Activated CD8-positive, alpha-beta T cell treated with anti-CD3 and anti-CD28 coated beads, Interleukin-2, amount 10 ng/mL, durations not matched to agents 7 days and 5 days (primary cell): Measurements from ENCODE around the gene CNOT11. TPM values are rescaled to one million over a fixed set of nuclear protein-coding genes. Genes with fewer than 3 reads are reported as not detected.

ENCODE experiments used
- ATAC-seq: fragments of 150-1000 bp; cut with Tn5 transposase; one replicate; pipeline ENCODE4 v1.10.0; 2021; ENCODE audit warnings: moderate library complexity
- CTCF ChIA-PET: fragments of 350-600 bp; sonication (Branson Sonifier 250); formaldehyde crosslinking; loops from one replicate; lab custom pipeline; 2021; ENCODE audit warnings: antibody characterized with exemption; lab: Charles Lee
- POLR2A ChIA-PET: fragments of 350-600 bp; sonication (Branson Sonifier 250); formaldehyde crosslinking; loops from one replicate; lab custom pipeline; 2021; ENCODE audit warnings: antibody characterized with exemption; lab: Charles Lee
- DNase-seq: peaks from one replicate; pipeline ENCODE4 v3.0.0-alpha.2; 2020
- H3K27ac Mint-ChIP-seq: one replicate; pipeline ENCODE4 v1.8.0; 2021; ENCODE audit warnings: mild to moderate bottlenecking, mixed read lengths
- H3K27me3 Mint-ChIP-seq: one replicate; pipeline ENCODE4 v1.8.0; 2021; ENCODE audit warnings: low read depth, mixed read lengths
- H3K36me3 Mint-ChIP-seq: one replicate; pipeline ENCODE4 v1.8.0; 2021; ENCODE audit warnings: low read depth, mixed read lengths
- H3K4me1 Mint-ChIP-seq: one replicate; pipeline ENCODE4 v1.8.0; 2021; ENCODE audit warnings: low read depth, mixed read lengths
- H3K4me3 Mint-ChIP-seq: one replicate; pipeline ENCODE4 v1.8.0; 2021; ENCODE audit warnings: mild to moderate bottlenecking, mixed read lengths
- H3K9me3 Mint-ChIP-seq: one replicate; pipeline ENCODE4 v1.8.0; 2022; ENCODE audit warnings: mixed read lengths; ENCODE audit not compliant: insufficient read depth
- total RNA-seq, 2 experiments: library from RNA; stranded (reverse); gene quantifications; one replicate each; pipeline ENCODE4 v1.2.3, GENCODE V29; 2021

CNOT11 gene
- total RNA-seq, 2 experiments from 2014 or later, result 64.4 to 64.7 TPM

DNA sequence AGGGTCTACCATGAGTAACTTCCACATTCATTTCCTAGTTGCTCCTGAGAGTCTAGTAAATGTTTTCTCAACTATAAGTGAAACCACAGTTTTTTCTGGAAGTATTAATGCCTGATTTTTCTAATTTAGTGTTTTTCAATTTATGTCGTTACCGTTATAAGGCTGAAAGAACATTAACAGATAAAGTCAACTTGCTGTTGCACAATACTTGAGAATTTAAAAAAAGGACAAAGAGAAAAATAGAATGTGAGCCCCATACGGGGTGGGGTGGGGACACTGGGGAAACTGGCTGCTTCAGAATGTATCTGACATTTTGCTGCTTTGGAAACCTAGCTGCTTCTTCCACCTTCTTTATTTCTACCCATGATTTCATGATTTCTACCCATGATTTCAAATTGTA, 26.2 kb downstream of the CNOT11 start:
- H3K27ac Mint-ChIP-seq, result no peak overlapping the region
- DNase-seq (no peak), ATAC-seq (no peak)
- H3K36me3 Mint-ChIP-seq, result peaks cover 67% of the 10 kb centered on the region
- H3K4me3 Mint-ChIP-seq, result no peak overlapping the region
- ChIA-PET POLR2A (no interaction called here), CTCF (no interaction called here)
- no peaks in the 10 kb centered on the region for H3K27me3 Mint-ChIP-seq
- H3K4me1 Mint-ChIP-seq, result peaks cover 12% of the 10 kb centered on the region
- H3K9me3 Mint-ChIP-seq, result no peaks in the 10 kb centered on the region

DNA sequence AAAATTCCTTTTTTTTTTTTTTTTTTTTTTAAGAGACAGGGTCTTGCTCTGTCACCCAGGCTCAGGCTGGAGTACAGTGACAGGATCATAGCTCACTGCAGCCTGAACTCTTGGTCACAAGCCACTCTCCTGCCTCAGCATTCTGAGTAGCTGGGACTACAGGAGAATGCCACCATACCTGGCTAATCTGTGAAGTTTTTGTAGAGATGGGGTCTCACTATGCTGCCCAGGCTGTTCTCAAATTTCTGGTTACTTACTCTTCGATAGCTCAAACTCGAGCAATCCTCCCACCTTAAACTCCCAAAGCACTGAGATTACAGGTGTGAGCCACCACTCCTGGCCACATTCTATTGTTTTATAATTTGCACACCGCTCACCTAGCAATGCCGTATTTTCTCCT, 28.8 kb downstream of the CNOT11 start:
- CTCF ChIA-PET, result interaction anchor here (0.9 to 1.9 kb wide), 4 partner anchors 28 to 444 kb away, joined by 3 to 4 read pairs (median 3); partner anchors contain the start of gene CNOT11
- H3K9me3 Mint-ChIP-seq, result no peaks in the 10 kb centered on the region
- POLR2A ChIA-PET, result interaction anchor here (0.6 to 1.2 kb wide), 3 partner anchors 9 to 29 kb away, joined by 3 to 4 read pairs (median 4); no protein-coding TSS in a partner anchor
- H3K4me3 Mint-ChIP-seq, result no peak overlapping the region
- ATAC-seq, result no peak
- H3K27me3 Mint-ChIP-seq, result no peaks in the 10 kb centered on the region
- H3K27ac Mint-ChIP-seq, result no peak overlapping the region
- DNase-seq, result no peak
- H3K36me3 Mint-ChIP-seq, result peaks cover 73% of the 10 kb centered on the region
- H3K4me1 Mint-ChIP-seq, result peaks cover 8% of the 10 kb centered on the region

DNA sequence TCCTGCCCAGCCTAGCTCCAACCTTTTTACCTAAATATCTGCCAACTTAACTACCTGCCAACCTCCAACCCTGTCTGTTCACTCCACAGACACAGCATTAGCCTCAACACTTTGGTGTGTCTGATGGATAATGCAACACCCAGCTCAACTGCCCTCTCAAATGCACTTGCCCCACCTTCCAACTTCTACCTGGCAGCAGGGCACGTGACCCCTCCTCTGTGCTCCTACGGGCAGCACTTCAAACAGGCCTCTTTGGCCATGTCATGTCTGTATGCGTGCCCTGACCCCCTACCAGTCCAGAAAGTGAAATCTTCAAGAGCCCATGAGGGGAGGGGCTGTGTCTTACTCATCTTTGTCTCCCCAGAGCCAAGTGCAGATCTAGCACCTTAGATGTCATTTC, 30.3 kb downstream of the CNOT11 start:
- no peak for ATAC-seq
- H3K27ac Mint-ChIP-seq, result peak overlapping the region; percentile 13

DNA sequence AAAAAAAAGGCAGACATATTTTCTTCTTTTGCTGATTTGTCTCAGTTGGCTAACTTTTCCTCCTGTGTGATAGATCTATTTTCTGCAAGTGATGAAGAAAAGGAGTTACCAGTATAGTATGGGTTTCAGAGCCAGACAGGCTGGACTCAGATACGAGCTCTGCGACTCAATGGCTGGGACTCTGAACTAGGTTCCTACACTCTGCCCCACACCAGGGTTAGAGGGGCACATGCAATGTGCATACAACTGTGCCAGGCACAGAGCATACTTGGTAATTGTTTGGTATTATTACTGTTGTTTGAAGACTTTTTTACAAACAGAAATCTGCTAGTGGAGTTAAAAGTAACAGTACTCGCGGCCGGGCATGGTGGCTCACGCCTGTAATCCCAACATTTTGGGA, 34.0 kb downstream of the CNOT11 start:
- H3K36me3 Mint-ChIP-seq, result peaks cover 62% of the 10 kb centered on the region
- CTCF ChIA-PET, result no interaction called here
- no peaks in the 10 kb centered on the region for H3K27me3 Mint-ChIP-seq
- DNase-seq (no peak), ATAC-seq (no peak)
- H3K27ac Mint-ChIP-seq, result no peak overlapping the region
- no peaks in the 10 kb centered on the region for H3K9me3 Mint-ChIP-seq
- no peak overlapping the region for H3K4me3 Mint-ChIP-seq
- H3K4me1 Mint-ChIP-seq, result peaks cover 6% of the 10 kb centered on the region
- POLR2A ChIA-PET, result no interaction called here

More for the DNA sequence above, 30.3 kb downstream of the CNOT11 start:
- Mint-ChIP-seq H3K4me3 (no peak overlapping the region), H3K36me3 (peaks cover 78% of the 10 kb centered on the region), H3K4me1 (peaks cover 6% of the 10 kb centered on the region), H3K9me3 (no peaks in the 10 kb centered on the region), H3K27me3 (no peaks in the 10 kb centered on the region)
- CTCF ChIA-PET, result interaction anchor here (1.0 to 1.5 kb wide), 3 partner anchors 16 to 77 kb away, joined by 3 to 4 read pairs (median 3); no protein-coding TSS in a partner anchor
- no peak for DNase-seq
- POLR2A ChIA-PET, result no interaction called here

DNA sequence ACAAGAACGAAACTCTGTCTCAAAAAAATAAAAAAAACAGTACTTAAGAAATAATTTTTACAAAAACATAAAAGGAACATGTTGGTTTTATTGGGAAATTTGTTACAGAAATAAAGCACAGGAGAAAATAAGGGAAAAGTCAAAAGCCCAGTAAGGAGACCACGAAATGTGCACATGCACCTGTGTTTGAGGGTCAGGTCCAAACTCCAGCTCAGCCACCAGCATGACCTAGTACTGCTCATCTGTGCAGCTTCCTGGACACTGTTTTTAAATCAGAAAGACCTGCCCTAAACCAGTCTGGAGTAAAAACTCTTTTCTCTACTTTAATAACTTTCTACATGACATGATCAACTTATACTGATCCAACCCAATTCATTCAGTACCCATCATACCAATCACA, 34.6 kb downstream of the CNOT11 start:
- Mint-ChIP-seq H3K27me3 (no peaks in the 10 kb centered on the region), H3K4me1 (peaks cover 6% of the 10 kb centered on the region), H3K9me3 (no peaks in the 10 kb centered on the region), H3K4me3 (no peak overlapping the region), H3K27ac (no peak overlapping the region), H3K36me3 (peaks cover 60% of the 10 kb centered on the region)
- ChIA-PET CTCF (no interaction called here), POLR2A (no interaction called here)
- DNase-seq (no peak), ATAC-seq (no peak)

DNA sequence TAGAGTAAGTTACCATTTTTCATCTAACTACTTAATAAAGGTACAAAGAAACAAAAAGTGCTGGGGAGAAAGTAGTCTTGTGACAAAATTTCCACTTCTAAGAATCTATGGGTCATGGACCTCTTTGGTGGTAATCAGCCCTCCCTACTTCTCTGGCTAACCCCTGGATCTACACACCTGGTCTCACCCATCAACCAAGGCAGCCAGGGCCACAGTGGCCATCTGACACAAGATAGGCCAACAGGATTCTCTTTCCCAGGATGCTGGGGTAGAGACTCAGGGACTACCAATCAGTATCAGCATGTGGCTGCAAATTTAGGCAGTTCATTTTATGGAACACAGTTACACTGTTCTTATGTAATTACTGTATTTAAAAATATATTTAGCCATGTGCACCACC, 38.0 kb downstream of the CNOT11 start:
- ChIA-PET CTCF (no interaction called here), POLR2A (no interaction called here)
- Mint-ChIP-seq H3K36me3 (peaks cover 56% of the 10 kb centered on the region), H3K4me1 (peaks cover 8% of the 10 kb centered on the region), H3K9me3 (no peaks in the 10 kb centered on the region), H3K27ac (no peak overlapping the region), H3K27me3 (no peaks in the 10 kb centered on the region), H3K4me3 (no peak overlapping the region)
- DNase-seq, result no peak
- ATAC-seq, result no peak

DNA sequence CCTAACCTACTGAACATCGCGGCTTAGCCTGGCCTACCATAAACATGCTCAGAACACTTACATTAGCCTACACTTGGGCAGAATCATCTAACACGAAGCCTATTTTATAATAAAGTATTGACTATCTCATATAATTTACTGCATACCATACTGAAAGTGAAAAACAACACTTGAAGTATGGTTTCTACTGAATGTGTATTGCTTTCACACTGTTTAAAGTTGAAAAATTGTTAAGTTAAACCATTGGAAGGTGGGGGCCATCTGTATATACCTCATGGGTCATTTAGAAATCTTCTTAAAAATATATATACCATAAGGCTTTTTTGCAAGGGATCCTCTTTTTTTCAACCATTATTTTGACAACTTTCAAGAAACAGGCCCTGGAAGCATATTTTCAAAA, 39.3 kb downstream of the CNOT11 start:
- ChIA-PET POLR2A (interaction anchor here (0.7 kb wide), 1 partner anchor 579 kb away, joined by 3 read pairs; no protein-coding TSS in a partner anchor), CTCF (no interaction called here)
- DNase-seq (no peak), ATAC-seq (no peak)
- Mint-ChIP-seq H3K4me1 (peaks cover 12% of the 10 kb centered on the region), H3K27me3 (no peaks in the 10 kb centered on the region), H3K9me3 (no peaks in the 10 kb centered on the region), H3K36me3 (peaks cover 50% of the 10 kb centered on the region), H3K27ac (no peak overlapping the region), H3K4me3 (no peak overlapping the region)

DNA sequence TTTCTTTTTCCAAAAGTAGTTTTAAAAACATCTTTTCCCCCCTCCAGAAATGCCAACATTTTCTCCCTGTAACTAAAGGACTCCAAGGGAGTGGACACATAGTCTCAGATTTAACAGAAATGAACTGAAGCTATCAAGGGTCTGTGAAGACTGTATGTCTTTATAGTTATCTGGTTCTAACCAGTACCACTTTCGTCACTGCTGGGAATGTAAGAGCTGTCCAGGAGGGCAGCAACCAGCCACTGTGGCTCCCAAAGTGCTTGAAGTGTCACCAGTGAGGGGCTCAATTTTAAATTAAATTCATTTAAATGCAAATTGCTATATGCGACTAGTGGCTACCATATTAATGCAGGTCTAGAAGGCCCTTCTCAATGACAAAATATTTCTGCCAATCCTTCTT, 40.9 kb downstream of the CNOT11 start:
- Mint-ChIP-seq H3K9me3 (no peaks in the 10 kb centered on the region), H3K27me3 (no peaks in the 10 kb centered on the region), H3K4me1 (peaks cover 20% of the 10 kb centered on the region), H3K4me3 (no peak overlapping the region), H3K36me3 (peaks cover 37% of the 10 kb centered on the region), H3K27ac (no peak overlapping the region)
- ATAC-seq (no peak), DNase-seq (no peak)
- POLR2A ChIA-PET, result interaction anchor here (0.6 kb wide), 1 partner anchor 35 kb away, joined by 3 read pairs; no protein-coding TSS in a partner anchor
- CTCF ChIA-PET, result interaction anchor here (0.7 to 1.3 kb wide), 2 partner anchors 69 to 942 kb away, joined by 3 read pairs; no protein-coding TSS in a partner anchor

DNA sequence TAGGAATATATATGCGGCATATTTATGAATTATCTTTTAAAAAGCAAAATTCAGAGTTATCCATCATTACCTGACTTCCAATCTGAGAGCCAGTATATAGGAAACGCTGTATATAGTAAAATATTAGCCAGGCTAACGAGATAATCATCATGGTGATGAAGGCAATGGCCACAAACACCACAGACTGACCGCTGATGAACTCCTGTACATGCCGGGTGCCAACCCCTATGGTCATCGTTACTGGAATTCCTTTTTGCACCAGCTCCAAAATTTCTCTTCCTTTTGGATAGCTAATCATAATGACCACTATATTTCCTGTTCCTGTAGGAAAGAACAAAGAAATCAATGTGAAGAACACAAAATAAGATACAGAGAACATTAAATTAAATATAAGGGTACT, 42.2 kb downstream of the CNOT11 start:
- POLR2A ChIA-PET, result no interaction called here
- H3K27ac Mint-ChIP-seq, result no peak overlapping the region
- CTCF ChIA-PET, result interaction anchor here (1.3 kb wide), 1 partner anchor 68 kb away, joined by 3 read pairs; no protein-coding TSS in a partner anchor
- H3K4me3 Mint-ChIP-seq, result no peak overlapping the region
- peaks cover 37% of the 10 kb centered on the region for H3K36me3 Mint-ChIP-seq
- ATAC-seq (no peak), DNase-seq (no peak)
- H3K4me1 Mint-ChIP-seq, result peaks cover 27% of the 10 kb centered on the region
- no peaks in the 10 kb centered on the region for H3K9me3 Mint-ChIP-seq
- no peaks in the 10 kb centered on the region for H3K27me3 Mint-ChIP-seq

DNA sequence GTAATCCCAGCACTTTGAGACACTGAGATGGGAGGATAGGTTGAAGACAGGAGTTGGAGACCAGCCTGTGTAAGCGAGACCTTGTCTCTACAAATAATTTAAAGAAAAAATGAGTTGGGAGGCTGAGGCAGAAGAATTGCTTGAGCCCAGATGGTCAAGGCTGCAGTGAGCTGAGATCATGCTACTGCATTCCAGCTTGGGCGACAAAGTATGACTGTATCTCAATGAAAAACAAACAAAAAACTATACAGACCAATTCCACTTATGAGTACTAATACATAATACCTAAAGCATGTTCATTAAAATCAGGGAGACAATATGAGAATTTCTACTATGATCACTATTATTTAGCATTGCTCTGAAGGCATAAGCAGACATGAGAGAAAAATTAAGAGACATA, 43.2 kb downstream of the CNOT11 start:
- peaks cover 36% of the 10 kb centered on the region for H3K4me1 Mint-ChIP-seq
- ChIA-PET POLR2A (interaction anchor here (0.8 kb wide), 1 partner anchor 27 kb away, joined by 3 read pairs; no protein-coding TSS in a partner anchor), CTCF (no interaction called here)
- H3K36me3 Mint-ChIP-seq, result peaks cover 37% of the 10 kb centered on the region
- H3K27ac Mint-ChIP-seq, result no peak overlapping the region
- no peaks in the 10 kb centered on the region for H3K27me3 Mint-ChIP-seq
- H3K9me3 Mint-ChIP-seq, result no peaks in the 10 kb centered on the region
- ATAC-seq, result no peak
- H3K4me3 Mint-ChIP-seq, result no peak overlapping the region
- no peak for DNase-seq

DNA sequence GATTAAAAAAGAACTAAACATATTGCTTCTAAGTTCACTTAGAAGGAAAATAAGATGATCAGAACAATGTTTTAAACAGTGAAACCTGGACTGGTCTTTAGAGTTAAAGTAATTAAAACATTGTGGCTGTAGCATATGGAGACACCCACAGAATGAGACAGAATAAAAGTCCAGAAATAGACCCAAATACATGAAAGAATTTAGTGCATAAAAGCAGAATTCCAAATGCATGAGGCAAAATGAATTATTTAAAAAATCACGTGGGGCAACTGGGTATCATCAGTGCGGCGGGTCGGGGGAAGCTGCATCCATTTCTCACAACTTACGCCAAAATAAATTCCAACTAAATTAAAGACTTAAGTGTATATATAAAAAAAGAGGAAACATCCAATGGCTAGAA, 43.7 kb downstream of the CNOT11 start:
- Mint-ChIP-seq H3K4me3 (no peak overlapping the region), H3K9me3 (no peaks in the 10 kb centered on the region), H3K36me3 (peaks cover 40% of the 10 kb centered on the region), H3K4me1 (peaks cover 39% of the 10 kb centered on the region), H3K27ac (no peak overlapping the region), H3K27me3 (no peaks in the 10 kb centered on the region)
- DNase-seq (no peak), ATAC-seq (no peak)
- ChIA-PET POLR2A (interaction anchor here (0.8 kb wide), 1 partner anchor 27 kb away, joined by 3 read pairs; no protein-coding TSS in a partner anchor), CTCF (no interaction called here)

DNA sequence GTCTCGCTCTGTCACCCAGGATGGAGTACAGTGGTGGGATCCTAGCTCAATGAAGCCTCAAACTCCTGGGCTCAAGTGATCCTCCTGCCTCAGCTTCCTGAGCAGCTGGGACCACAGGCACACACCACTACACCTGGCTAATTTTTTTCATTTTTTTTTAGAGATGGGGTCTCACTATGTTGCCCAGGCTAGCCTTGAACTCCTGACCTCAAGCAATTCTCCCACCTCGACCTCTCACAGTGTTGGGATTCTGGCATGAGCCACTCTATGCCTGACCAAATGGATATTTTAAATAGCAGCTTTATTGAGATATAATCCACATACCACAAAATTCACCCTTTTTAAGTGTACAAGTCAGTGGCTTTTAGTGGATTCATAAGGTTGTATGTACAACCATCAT, 44.7 kb downstream of the CNOT11 start:
- Mint-ChIP-seq H3K36me3 (peaks cover 44% of the 10 kb centered on the region), H3K4me1 (peaks cover 48% of the 10 kb centered on the region), H3K27me3 (no peaks in the 10 kb centered on the region), H3K9me3 (no peaks in the 10 kb centered on the region), H3K4me3 (no peak overlapping the region), H3K27ac (no peak overlapping the region)
- POLR2A ChIA-PET, result no interaction called here
- CTCF ChIA-PET, result no interaction called here
- DNase-seq (no peak), ATAC-seq (no peak)
